Non-pigmented ciliary epithelial cell (primary cell): ENCODE measurements around the gene CRHR1.

Source experiments
- DNase-seq: peaks from one replicate; pipeline ENCODE4 v3.0.0-alpha.2; 2010; ENCODE audit warnings: low read depth

CRHR1 gene

GRCh38 chr17:45869676-45870341, 85.7 kb downstream of the CRHR1 start:
- DNase-seq: no peak

GRCh38 chr17:45870342-45870974, 86.3 kb downstream of the CRHR1 start:
- DNase-seq: no peak

DNA sequence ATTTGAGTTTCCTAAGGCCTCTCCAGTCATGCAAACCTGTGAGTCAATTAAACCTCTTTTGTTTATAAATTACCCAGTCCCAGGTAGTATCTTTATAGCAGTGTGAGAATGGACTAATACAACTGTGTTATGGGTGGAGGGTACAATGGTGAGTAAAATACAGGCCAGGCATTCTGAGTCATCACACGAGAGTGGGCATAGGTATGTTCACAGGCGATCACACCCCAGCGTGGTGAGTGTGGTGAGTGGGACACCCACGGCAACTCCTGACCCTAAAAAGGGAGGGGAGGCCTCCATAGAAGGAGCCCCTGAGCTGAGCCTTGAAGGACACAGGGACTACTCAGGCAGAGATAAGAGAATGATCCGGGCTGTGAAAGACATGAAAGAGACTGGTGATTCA, 87.6 kb downstream of the CRHR1 start:
- no peak for DNase-seq

DNA sequence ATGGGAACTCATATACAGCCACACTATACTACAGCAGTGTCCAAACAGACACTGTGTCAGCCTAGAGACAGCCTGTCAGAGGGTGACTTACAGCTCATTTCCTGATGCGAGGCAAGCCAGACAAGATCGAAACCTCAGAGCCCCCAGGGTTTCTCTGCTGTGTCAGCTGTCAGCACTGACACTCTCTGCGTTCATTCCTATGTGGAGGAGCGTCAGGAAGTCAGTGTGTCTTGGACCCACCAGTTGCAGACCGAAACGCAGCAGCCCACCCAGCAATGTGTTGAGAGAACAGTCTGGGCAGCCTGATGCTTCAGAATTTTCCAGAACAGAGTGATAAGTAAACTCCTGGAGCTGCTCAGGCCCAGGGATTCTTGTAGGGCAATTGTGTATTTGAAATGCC, 89.6 kb downstream of the CRHR1 start:
- DNase-seq: no peak

GRCh38 chr17:45874151-45874550, 90.0 kb downstream of the CRHR1 start:
- no peak for DNase-seq

DNA sequence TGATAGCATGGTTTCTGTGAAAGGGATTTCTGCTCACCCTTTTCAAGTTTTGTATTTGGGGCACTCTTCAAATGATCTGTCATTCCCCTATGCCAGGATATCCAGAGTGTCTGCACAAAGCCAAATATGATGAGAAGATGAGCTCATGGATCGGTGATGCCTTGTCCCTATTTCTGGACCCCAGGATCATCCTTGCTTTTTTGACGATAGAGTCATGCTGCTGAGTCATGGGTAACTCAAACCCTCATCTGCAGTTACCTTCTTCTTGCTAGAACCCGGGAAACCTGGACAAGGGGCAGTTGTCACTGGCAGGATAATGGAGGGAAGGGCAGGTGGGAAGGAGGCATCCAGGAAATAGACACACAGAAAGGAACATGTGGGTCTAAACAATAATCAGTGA, 92.4 kb downstream of the CRHR1 start:
- DNase-seq: no peak

DNA sequence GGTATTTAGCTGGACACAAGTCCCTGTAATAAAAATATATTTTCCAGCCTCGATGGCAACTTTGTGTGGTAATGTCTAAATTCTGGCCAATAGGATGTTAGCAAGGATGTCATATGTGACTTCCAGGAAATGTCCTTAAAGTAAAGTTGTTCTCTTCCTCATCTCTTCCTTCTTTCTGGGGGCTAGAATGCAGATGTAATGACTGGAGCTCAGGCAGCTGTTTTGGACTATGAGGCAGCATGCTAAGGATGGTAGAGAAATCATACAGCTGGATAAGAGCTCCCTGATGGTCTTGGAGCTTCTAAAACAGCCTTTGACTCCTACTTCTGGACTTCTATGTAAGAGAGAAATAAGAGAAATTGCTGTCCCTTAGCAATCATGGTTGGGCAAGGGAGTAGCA, 93.3 kb downstream of the CRHR1 start:
- DNase-seq: no peak

- DNase-seq: no peak
Measured at GRCh38 chr17:45883063-45883462, 98.9 kb downstream of the CRHR1 start.
